Heart left ventricle (tissue), 16 donors: ENCODE results near the gene ZFP69. TPM values are rescaled to one million over a fixed set of nuclear protein-coding genes. Genes with fewer than 3 reads are reported as not detected.

ENCODE experiments used
- ATAC-seq, 4 donors: fragments of 200-7000 bp; cut with Tn5 transposase; one replicate each; pipeline ENCODE4 v1.9.1; 2020 to 2022; ENCODE audit warnings: moderate library complexity in 4 of 4, mild to moderate bottlenecking in 3 of 4, moderate number of reproducible peaks in 1 of 4
- DNase-seq, 5 donors: peaks; one replicate each; pipeline ENCODE4 v3.0.0-alpha.2; 2020
- H3K27ac ChIP-seq, 12 donors: fragments of 200-600 bp; sonication (generic) in 4 of 12; one replicate each; pipeline versions ENCODE4 v1.5.0 to v1.8.0; 2016 to 2022; ENCODE audit warnings: mild to moderate bottlenecking in 2 of 12
- H3K27me3 ChIP-seq, 9 donors: fragments of 200-600 bp; sonication (generic) in 2 of 9; one replicate each; pipeline versions ENCODE4 v1.5.1 to v1.8.0; 2016 to 2022; ENCODE audit warnings: mild to moderate bottlenecking in 3 of 9
- H3K36me3 ChIP-seq, 9 donors: fragments of 200-600 bp; sonication (generic) in 2 of 9; one replicate each; pipeline versions ENCODE4 v1.5.0 to v1.8.0; 2018 to 2022; ENCODE audit warnings: mild to moderate bottlenecking in 2 of 9
- H3K4me1 ChIP-seq, 12 donors: fragments of 200-600 bp; sonication (generic) in 4 of 12; one replicate each; pipeline versions ENCODE4 v1.5.0 to v1.8.0; 2016 to 2022; ENCODE audit warnings: mild to moderate bottlenecking in 3 of 12
- H3K4me3 ChIP-seq, 12 donors: fragments of 200-600 bp; sonication (generic) in 4 of 12; one replicate each; pipeline versions ENCODE4 v1.5.0 to v1.8.0; 2017 to 2022; ENCODE audit warnings: mild to moderate bottlenecking in 9 of 12, moderate library complexity in 4 of 12
- H3K9me3 ChIP-seq, 12 donors: fragments of 200-600 bp; sonication (generic) in 4 of 12; one replicate each; pipeline versions ENCODE4 v1.5.0 to v1.8.0; 2016 to 2022; ENCODE audit warnings: mild to moderate bottlenecking in 1 of 12
- CTCF ChIP-seq, 12 donors: fragments of 200-600 bp; sonication (generic) in 4 of 12; IDR thresholded peaks; one replicate each; pipeline versions ENCODE4 v1.5.0 to v1.8.0; 2018 to 2022; ENCODE audit warnings: antibody characterized with exemption in 12 of 12, mild to moderate bottlenecking in 5 of 12
- POLR2A ChIP-seq, 2 donors: fragments of 450-650 bp; IDR thresholded peaks; one replicate each; pipeline ENCODE4 v1.6.1; 2017; ENCODE audit warnings: antibody characterized with exemption in 2 of 2, mild to moderate bottlenecking in 2 of 2, moderate library complexity in 2 of 2
- WGBS, 4 donors: extraction: QIAGEN DNeasy Blood & Tissue Kit in 2 of 4; methylation state at CpG; one replicate each; pipeline versions ENCODE4 v1.1.5 to v1.1.7; 2013 to 2018; 5-methylcytosine and 5-hydroxymethylcytosine counted together
- intact Hi-C, 10 donors: fragments of 100-400 bp; cut with DNase I; formaldehyde crosslinking; loops; one replicate each; pipeline versions ENCODE4 v1.11.1 to v1.14.2; 2022
- polyA plus RNA-seq, 2 donors: library from polyadenylated mRNA; stranded (reverse); fragments of 200-250 nt; gene quantifications; one replicate each; pipeline ENCODE4 v1.2.3, GENCODE V29; 2013
- total RNA-seq, 9 donors: library from RNA; depleted of rRNA in 2 of 9; stranded (reverse); fragments of >200 nt in 2 of 9; fragmentation: NEBNext Ultra II Directional in 3 of 9; extraction: Animal tissue kit (Norgen Biotek cat#: 25700) in 3 of 9; gene quantifications; one replicate each; pipeline versions ENCODE4 v1.1.0 to v1.2.4, GENCODE V29; 2016 to 2023
- donor health status: ischemic (EF 13 %, LVEDD 7.1; RV severe dilation, severe dysfunction).
- donor health status: healthy with polysubstance abuse.
- donor health status: DM: no; HTN: yes; CAD: no.
- donor health status: DM: no; HTN: no; CAD: no.
- donor health status: ischemic (EF 25% LVEDD 6.9; RV normal size, moderate dysfunction).
- donor health status: ischemic (EF 25% LVEDD 5.7; RV mildly dilated, moderate dysfunction).
- donor health status: healthy.
- donor health status: DM: yes; HTN: yes; CAD: no.
- donor health status: ischemic (EF 35%, LVEDD 5.7; RV mildly dilated, moderate dysfunction).
- donor health status: nonischemic (EF 11% LVEDD 7.7; RV severe dilation, severe dysfunction).
- donor health status: DM: yes; HTN: yes; CAD: no.
- donor health status: PGD.
- donor health status: ischemic (EF 29% LVEDD 5.4; RV normal size, mild dysfunction).
- donor health status: nonischemic (EF 23%, LVEDD 6.1; RV moderate dilation, normal function).

Gene ZFP69
- total and polyA plus RNA-seq, 11 donors: 0.75 to 3.1 (median 1.7) TPM

DNA sequence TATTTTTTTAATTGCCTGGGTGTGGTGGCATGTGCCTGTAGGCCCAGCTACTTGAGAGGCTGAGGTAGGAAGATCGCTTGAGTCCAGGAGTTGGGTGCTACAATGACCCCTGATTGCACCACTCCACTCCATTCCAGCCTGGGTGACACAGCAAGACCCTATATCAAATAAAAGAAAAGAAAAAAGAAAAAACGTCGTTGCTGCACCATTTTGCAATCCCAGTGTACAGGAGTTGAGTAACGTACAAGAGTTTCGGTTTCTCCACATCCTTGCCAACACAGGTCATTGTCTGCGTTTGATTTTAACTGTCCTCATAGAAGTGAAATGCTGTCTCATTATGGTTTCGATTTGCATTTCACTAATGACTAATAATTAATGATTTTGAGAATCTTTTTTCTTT, 62.2 kb downstream of the ZFP69 start:
- H3K36me3 ChIP-seq: peaks cover 0 to 70% (median 38%) of the 10 kb centered on the region in 9 donors
- intact Hi-C loops: no loop called here
- peaks cover 0 to 19% (median 0%) of the 10 kb centered on the region in 12 donors for H3K9me3 ChIP-seq
- no peak for ATAC-seq
- H3K4me1 ChIP-seq: no peaks in the 10 kb centered on the region
- WGBS, 4 donors: 83 to 92% (median 86%) methylated on average over 7 of the region's 7 CpGs
- no peak overlapping the region for H3K4me3 ChIP-seq
- DNase-seq: no peak
- no peaks in the 10 kb centered on the region for H3K27me3 ChIP-seq
- TF ChIP-seq POLR2A (IDR thresholded peaks at IDR 0.05): no peak
- TF ChIP-seq CTCF (IDR thresholded peaks at IDR 0.05): no peak
- no peak overlapping the region for H3K27ac ChIP-seq

Other genes with a start within 250 kb of the ZFP69 start
- gene TMCO2, start 229.4 kb upstream of the ZFP69 start, total RNA-seq: not detected
- gene TMCO2, start 229.4 kb upstream of the ZFP69 start, polyA plus RNA-seq: not detected
- 10 to 100 TPM; 26.6 to 43.4 (median 31.7) TPM for gene ZMPSTE24, start 219.1 kb upstream of the ZFP69 start, total RNA-seq
- 10 to 100 TPM; 20.3 to 45.8 TPM for gene ZMPSTE24, start 219.1 kb upstream of the ZFP69 start, polyA plus RNA-seq
- gene COL9A2, start 160.0 kb upstream of the ZFP69 start, total RNA-seq: 1 to 10 TPM in 1 of 9 donors, under 1 TPM in 7, not detected in 1; 0.14 to 1.4 (median 0.50) TPM
- under 1 TPM; 0.26 to 0.91 TPM for gene COL9A2, start 160.0 kb upstream of the ZFP69 start, polyA plus RNA-seq
- 10 to 100 TPM in 8 of 9 donors, 1 to 10 TPM in 1; 9.9 to 44.4 (median 12.9) TPM for gene SMAP2, start 103.6 kb upstream of the ZFP69 start, total RNA-seq
- gene SMAP2, start 103.6 kb upstream of the ZFP69 start, polyA plus RNA-seq: 10 to 100 TPM in 1 of 2 donors, 1 to 10 TPM in 1; 8.9 to 24.5 TPM
- 1 to 10 TPM in 5 of 9 donors, under 1 TPM in 4; 0.44 to 2.6 (median 1.1) TPM for gene ZFP69B, start 26.8 kb upstream of the ZFP69 start, total RNA-seq
- 1 to 10 TPM in 1 of 2 donors, under 1 TPM in 1; 0.42 to 1.5 TPM for gene ZFP69B, start 26.8 kb upstream of the ZFP69 start, polyA plus RNA-seq
- gene EXO5, start 31.5 kb downstream of the ZFP69 start, total RNA-seq: 1 to 10 TPM; 2.7 to 6.4 (median 5.1) TPM
- 1 to 10 TPM; 1.7 to 5.1 TPM for gene EXO5, start 31.5 kb downstream of the ZFP69 start, polyA plus RNA-seq
- gene ZNF684, start 54.3 kb downstream of the ZFP69 start, total RNA-seq: 10 to 100 TPM in 2 of 9 donors, 1 to 10 TPM in 7; 5.2 to 12.1 (median 8.5) TPM
- 1 to 10 TPM; 4.5 to 6.2 TPM for gene ZNF684, start 54.3 kb downstream of the ZFP69 start, polyA plus RNA-seq
- 1 to 10 TPM in 5 of 9 donors, under 1 TPM in 4; 0.56 to 3.0 (median 1.1) TPM for gene RIMS3, start 188.4 kb downstream of the ZFP69 start, total RNA-seq
- gene RIMS3, start 188.4 kb downstream of the ZFP69 start, polyA plus RNA-seq: under 1 TPM; 0.23 to 0.30 TPM
- gene NFYC, start 214.4 kb downstream of the ZFP69 start, total RNA-seq: 10 to 100 TPM; 52.6 to 82.8 (median 69.4) TPM
- 10 to 100 TPM; 45.2 to 52.8 TPM for gene NFYC, start 214.4 kb downstream of the ZFP69 start, polyA plus RNA-seq